Activated CD8-positive, alpha-beta memory T cell treated with anti-CD3 and anti-CD28 coated beads, Interleukin-2, amount 10 ng/mL, durations not matched to agents 7 days and 5 days (primary cell): ENCODE results near the gene DOCK2. TPM values are rescaled to one million over a fixed set of nuclear protein-coding genes. Genes with fewer than 3 reads are reported as not detected.

Experiments
- ATAC-seq: fragments of 150-1000 bp; cut with Tn5 transposase; one replicate; pipeline ENCODE4 v1.10.0; 2021; ENCODE audit warnings: moderate library complexity
- CTCF ChIA-PET: fragments of 350-600 bp; sonication (Branson Sonifier 250); formaldehyde crosslinking; loops from one replicate; lab custom pipeline; 2021; ENCODE audit warnings: antibody characterized with exemption; lab: Charles Lee
- DNase-seq: peaks from one replicate; pipeline ENCODE4 v3.0.0-alpha.2; 2020
- H3K27ac Mint-ChIP-seq: one replicate; pipeline ENCODE4 v1.8.0; 2021; ENCODE audit warnings: mild to moderate bottlenecking, mixed read lengths
- H3K27me3 Mint-ChIP-seq: one replicate; pipeline ENCODE4 v1.8.0; 2021; ENCODE audit warnings: mixed read lengths
- H3K36me3 Mint-ChIP-seq: one replicate; pipeline ENCODE4 v1.8.0; 2021; ENCODE audit warnings: mild to moderate bottlenecking, mixed read lengths
- H3K4me1 Mint-ChIP-seq: one replicate; pipeline ENCODE4 v1.8.0; 2021; ENCODE audit warnings: mixed read lengths
- H3K4me3 Mint-ChIP-seq: one replicate; pipeline ENCODE4 v1.8.0; 2021; ENCODE audit warnings: mild to moderate bottlenecking, moderate library complexity, mixed read lengths
- H3K9me3 Mint-ChIP-seq: one replicate; pipeline ENCODE4 v1.8.0; 2022; ENCODE audit warnings: low read depth, mixed read lengths
- total RNA-seq, 2 experiments: library from RNA; stranded (reverse); gene quantifications; one replicate each; pipeline ENCODE4 v1.2.3, GENCODE V29; 2021

The DOCK2 gene
- total RNA-seq, 2 experiments from 2014 or later = 271 to 321 TPM

DNA sequence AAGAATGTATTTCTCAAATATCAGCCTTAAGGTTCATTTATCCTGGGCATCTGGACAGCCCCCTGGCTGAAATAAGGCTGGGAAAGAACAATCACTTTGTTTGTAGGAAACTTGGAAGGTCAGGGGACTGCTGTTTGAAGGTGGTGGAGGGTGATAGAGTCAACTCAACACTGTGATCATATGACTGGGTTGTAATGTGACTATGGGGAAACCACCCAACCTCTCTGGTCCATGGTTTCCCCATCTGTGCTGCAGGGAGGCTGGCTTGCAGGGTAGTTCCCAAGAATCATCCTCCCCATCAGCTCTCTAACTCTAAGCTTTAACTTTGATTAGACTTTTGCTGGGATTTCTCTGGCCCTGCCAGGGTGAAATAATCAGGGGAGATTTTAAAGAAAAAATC, 333.3 kb downstream of the DOCK2 start:
- no peak overlapping the region for H3K27ac Mint-ChIP-seq
- CTCF ChIA-PET = no interaction called here
- no peak for ATAC-seq

DNA sequence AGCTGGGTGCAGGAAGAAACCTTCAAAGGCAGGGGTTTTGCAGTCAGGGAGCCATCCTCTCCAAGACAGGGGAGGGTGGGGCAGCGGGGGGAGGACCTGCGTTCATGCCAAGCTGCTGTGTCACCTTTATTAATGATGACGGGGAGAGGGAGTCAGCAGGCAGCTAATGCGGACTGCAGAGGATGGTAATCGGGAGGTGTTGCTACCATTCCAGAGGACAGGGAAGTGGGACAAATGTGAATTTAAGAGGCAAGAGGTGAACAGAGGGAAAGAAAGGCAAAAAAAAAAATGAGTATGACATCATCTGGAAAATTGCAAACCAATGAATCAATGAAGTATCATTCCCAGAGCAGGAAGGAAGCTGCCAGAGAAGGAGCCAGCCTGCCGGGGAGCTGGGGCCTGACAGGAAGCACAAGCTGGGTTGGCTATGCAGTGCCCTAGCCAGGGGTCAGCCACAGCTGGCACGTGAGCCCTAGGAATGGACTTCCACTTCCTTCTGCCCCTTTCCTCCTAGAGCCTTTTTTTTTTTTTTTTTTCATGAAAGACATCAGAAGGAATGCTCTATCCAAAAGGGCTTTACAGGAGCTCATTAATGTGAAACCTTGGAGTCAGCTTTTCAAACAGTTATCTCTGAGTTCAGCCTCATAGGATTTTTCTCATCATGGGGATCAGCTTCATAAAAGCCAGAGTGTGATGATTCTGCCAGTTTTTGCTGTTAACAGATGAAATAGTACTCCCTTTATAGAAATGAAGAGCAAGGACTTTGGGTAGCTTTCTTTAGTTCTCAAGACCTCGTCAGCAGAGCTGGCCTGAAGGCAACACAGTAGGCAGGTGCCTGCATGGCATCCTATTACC, 334.1 kb downstream of the DOCK2 start:
- Mint-ChIP-seq H3K36me3 (peaks cover 5% of the 10 kb centered on the region), H3K4me3 (no peak overlapping the region), H3K27ac (no peak overlapping the region), H3K9me3 (no peaks in the 10 kb centered on the region), H3K4me1 (no peaks in the 10 kb centered on the region), H3K27me3 (no peaks in the 10 kb centered on the region)
- DNase-seq (no peak), ATAC-seq (no peak)
- CTCF ChIA-PET = interaction anchor here (1.1 kb wide), 1 partner anchor 89 kb away, joined by 3 read pairs; no protein-coding TSS in a partner anchor

More for the DNA sequence above, 333.3 kb downstream of the DOCK2 start:
- DNase-seq = no peak
- Mint-ChIP-seq H3K4me3 (no peak overlapping the region), H3K36me3 (peaks cover 5% of the 10 kb centered on the region), H3K27me3 (no peaks in the 10 kb centered on the region), H3K9me3 (no peaks in the 10 kb centered on the region), H3K4me1 (no peaks in the 10 kb centered on the region)

DNA sequence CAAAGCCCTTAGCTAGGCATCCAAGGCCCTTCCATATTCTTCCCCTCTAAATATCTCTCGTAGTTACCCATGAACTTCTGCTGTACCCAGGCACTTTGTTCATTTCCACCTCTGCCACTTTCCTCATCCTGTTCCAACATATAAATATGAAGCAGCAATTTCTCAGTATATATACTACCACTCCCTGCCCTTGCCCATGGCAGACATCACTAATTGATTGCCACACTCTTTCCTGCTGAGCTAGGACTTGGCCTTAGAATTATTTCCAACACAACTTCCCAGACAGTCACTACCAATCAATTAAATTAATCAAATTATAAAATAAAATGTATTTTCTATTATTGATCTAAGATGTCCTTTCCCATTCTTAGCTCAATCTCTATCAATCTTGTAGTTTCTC, 334.7 kb downstream of the DOCK2 start:
- no peak for ATAC-seq
- H3K9me3 Mint-ChIP-seq = no peaks in the 10 kb centered on the region
- no peak overlapping the region for H3K4me3 Mint-ChIP-seq
- no peak for DNase-seq
- peaks cover 5% of the 10 kb centered on the region for H3K36me3 Mint-ChIP-seq
- CTCF ChIA-PET = interaction anchor here (1.1 kb wide), 1 partner anchor 90 kb away, joined by 3 read pairs; no protein-coding TSS in a partner anchor
- no peak overlapping the region for H3K27ac Mint-ChIP-seq
- H3K27me3 Mint-ChIP-seq = no peaks in the 10 kb centered on the region
- H3K4me1 Mint-ChIP-seq = no peaks in the 10 kb centered on the region

- H3K4me3 Mint-ChIP-seq = no peak overlapping the region
- H3K27ac Mint-ChIP-seq = no peak overlapping the region
- CTCF ChIA-PET = no interaction called here
- no peaks in the 10 kb centered on the region for H3K9me3 Mint-ChIP-seq
- peaks cover 2% of the 10 kb centered on the region for H3K36me3 Mint-ChIP-seq
- no peak for ATAC-seq
- no peaks in the 10 kb centered on the region for H3K27me3 Mint-ChIP-seq
- no peak for DNase-seq
- H3K4me1 Mint-ChIP-seq = no peaks in the 10 kb centered on the region
Observed at GRCh38 chr5:169973056-169973455, 336.0 kb downstream of the DOCK2 start.

DNA sequence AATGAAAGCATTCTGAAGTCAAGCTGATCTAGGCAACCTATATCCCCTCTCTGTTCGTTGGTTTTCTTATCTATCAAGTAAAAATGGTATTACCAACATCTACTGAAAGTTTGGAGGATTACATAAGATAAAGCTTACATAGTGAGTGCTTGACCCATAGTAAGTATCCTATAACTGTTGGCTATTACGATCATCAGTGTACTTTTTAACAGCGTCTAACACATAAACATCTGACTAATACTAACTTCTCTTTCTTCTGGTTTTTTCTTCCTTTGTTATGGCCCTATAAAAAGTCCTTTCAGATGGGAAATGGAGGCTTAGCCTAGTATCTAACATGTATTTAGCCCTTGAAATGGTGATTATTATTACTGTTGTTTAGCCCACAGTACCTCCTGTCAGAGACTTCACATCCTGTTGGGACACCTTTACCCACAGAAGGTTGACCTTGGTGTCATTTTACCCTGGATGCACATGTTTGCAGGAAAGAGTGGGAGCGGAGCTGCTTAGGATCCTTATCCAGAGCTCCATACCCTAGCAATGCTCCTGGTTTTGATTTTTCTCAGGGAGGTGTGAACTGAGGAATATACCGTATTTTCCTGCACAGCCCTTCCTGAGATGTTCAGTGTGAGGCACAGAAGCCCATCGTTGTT, 337.2 kb downstream of the DOCK2 start:
- CTCF ChIA-PET = interaction anchor here (0.6 kb wide), 1 partner anchor 1754 kb away, joined by 4 read pairs; no protein-coding TSS in a partner anchor
- DNase-seq = no peak
- no peaks in the 10 kb centered on the region for H3K27me3 Mint-ChIP-seq
- no peaks in the 10 kb centered on the region for H3K9me3 Mint-ChIP-seq
- no peaks in the 10 kb centered on the region for H3K4me1 Mint-ChIP-seq
- no peak overlapping the region for H3K27ac Mint-ChIP-seq
- no peak overlapping the region for H3K4me3 Mint-ChIP-seq
- no peak for ATAC-seq
- H3K36me3 Mint-ChIP-seq = peaks cover 2% of the 10 kb centered on the region

- ATAC-seq (no peak), DNase-seq (no peak)
- no peak overlapping the region for H3K4me3 Mint-ChIP-seq
- H3K27ac Mint-ChIP-seq = no peak overlapping the region
- H3K4me1 Mint-ChIP-seq = peaks cover 5% of the 10 kb centered on the region
- H3K36me3 Mint-ChIP-seq = peaks cover 14% of the 10 kb centered on the region
- H3K27me3 Mint-ChIP-seq = no peaks in the 10 kb centered on the region
- no peaks in the 10 kb centered on the region for H3K9me3 Mint-ChIP-seq
- CTCF ChIA-PET = no interaction called here
Observed at GRCh38 chr5:169978714-169979113, 341.6 kb downstream of the DOCK2 start.

GRCh38 chr5:169979871-169980270, 342.8 kb downstream of the DOCK2 start:
- H3K4me3 Mint-ChIP-seq = no peak overlapping the region
- no peaks in the 10 kb centered on the region for H3K27me3 Mint-ChIP-seq
- H3K36me3 Mint-ChIP-seq = peaks cover 19% of the 10 kb centered on the region
- H3K4me1 Mint-ChIP-seq = peaks cover 5% of the 10 kb centered on the region
- CTCF ChIA-PET = interaction anchor here (1.1 kb wide), 1 partner anchor 9 kb away, joined by 4 read pairs; no protein-coding TSS in a partner anchor
- DNase-seq (no peak), ATAC-seq (no peak)
- no peaks in the 10 kb centered on the region for H3K9me3 Mint-ChIP-seq
- H3K27ac Mint-ChIP-seq = no peak overlapping the region

DNA sequence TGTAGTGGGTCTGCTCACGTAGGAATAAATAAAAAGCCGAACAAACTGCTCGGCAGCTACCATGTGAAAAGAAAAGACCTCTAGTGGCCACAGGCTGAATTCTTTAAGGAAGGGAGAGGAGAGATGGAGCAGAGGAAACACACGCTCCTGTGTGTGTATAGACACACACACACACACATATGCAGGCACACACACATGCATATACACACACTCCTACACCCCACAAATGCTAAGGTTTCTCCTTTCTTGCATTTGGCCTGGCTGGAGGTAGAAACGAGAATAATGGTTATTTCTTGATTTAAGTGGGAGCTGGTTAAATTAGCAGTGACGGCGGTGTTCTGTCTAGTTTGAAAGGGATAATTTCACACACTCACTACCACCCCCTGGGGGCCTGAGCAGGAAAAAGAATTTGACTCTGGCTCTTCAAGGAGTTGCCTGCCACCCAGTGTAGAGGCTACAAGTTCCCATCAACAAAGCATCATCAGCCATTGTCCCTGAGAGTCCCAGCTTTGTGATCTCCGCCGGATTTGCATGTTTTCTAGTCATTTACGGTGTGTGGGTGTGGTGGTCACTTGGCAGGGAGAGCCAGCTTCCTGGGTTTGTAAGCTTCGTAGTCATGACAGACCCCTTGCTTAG, 343.5 kb downstream of the DOCK2 start, which contains the start of gene INSYN2B:
TSS of gene INSYN2B (minus strand) at position 78 of the 636 bp plus-strand sequence. CDS start 96,597 bp downstream, outside the sequence.
- Mint-ChIP-seq H3K27ac (no peak within 1 kb of the TSS), H3K4me3 (no peak within 1 kb of the TSS), H3K27me3 (no peaks in the 10 kb centered on the region), H3K4me1 (peaks cover 5% of the 10 kb centered on the region), H3K9me3 (no peaks in the 10 kb centered on the region), H3K36me3 (peaks cover 25% of the 10 kb centered on the region)
- no peak for DNase-seq
- CTCF ChIA-PET = interaction anchor here (0.8 to 1.1 kb wide), 3 partner anchors 10 to 60 kb away, joined by 3 to 4 read pairs (median 3); no protein-coding TSS in a partner anchor
- no peak for ATAC-seq

- Mint-ChIP-seq H3K4me3 (no peak overlapping the region), H3K36me3 (peaks cover 44% of the 10 kb centered on the region), H3K27me3 (no peaks in the 10 kb centered on the region), H3K9me3 (no peaks in the 10 kb centered on the region), H3K27ac (no peak overlapping the region), H3K4me1 (no peaks in the 10 kb centered on the region)
- ATAC-seq = no peak
- CTCF ChIA-PET = no interaction called here
- DNase-seq = no peak
Observed at GRCh38 chr5:169988206-169988605, 351.1 kb downstream of the DOCK2 start.

GRCh38 chr5:169988947-169989346, 351.9 kb downstream of the DOCK2 start:
- Mint-ChIP-seq H3K36me3 (peaks cover 38% of the 10 kb centered on the region), H3K4me1 (no peaks in the 10 kb centered on the region), H3K4me3 (no peak overlapping the region), H3K9me3 (no peaks in the 10 kb centered on the region), H3K27me3 (no peaks in the 10 kb centered on the region), H3K27ac (no peak overlapping the region)
- CTCF ChIA-PET = interaction anchor here (0.6 kb wide), 1 partner anchor 9 kb away, joined by 4 read pairs; no protein-coding TSS in a partner anchor
- no peak for DNase-seq
- ATAC-seq = no peak

GRCh38 chr5:169989365-169989764, 352.3 kb downstream of the DOCK2 start:
- Mint-ChIP-seq H3K27me3 (no peaks in the 10 kb centered on the region), H3K36me3 (peaks cover 36% of the 10 kb centered on the region), H3K27ac (no peak overlapping the region), H3K4me1 (no peaks in the 10 kb centered on the region), H3K4me3 (no peak overlapping the region), H3K9me3 (no peaks in the 10 kb centered on the region)
- ATAC-seq (no peak), DNase-seq (no peak)
- CTCF ChIA-PET = interaction anchor here (0.6 kb wide), 1 partner anchor 10 kb away, joined by 4 read pairs; no protein-coding TSS in a partner anchor

DNA sequence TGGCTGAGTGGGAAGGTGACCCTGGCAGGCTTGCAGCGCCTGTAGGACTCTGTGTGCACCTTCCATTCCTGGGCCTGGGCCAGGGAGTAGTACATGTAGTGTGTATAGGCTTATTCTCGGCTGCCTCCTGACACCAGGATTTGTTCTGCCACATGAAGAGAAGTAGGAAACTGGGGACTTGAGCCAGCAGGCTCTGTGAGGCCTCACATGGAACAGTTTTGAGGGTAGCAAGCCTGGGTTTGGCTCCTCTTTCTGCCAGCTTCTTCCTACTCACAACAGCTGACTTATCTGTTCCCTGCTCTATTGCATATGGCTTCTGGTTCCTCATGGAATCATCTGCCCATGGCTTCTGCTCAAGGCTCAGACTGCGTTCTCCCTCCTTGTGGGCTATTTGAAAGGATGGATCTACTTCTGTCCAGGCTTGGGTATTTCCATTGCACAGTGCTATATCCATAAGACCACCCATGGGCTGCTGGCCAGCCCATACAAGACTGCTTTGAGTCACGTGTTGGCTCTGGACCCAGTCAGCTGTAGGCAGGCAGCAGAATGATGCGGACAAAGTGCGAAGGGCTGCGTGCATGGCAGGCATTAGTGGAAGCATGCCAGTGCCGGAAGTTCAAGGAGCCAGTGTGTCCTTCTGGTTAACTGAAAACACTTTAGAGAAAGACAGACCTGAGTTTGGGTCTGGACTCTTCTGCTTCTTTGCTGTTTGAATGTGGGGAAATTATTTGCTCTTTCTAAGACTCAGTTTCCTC, 354.2 kb downstream of the DOCK2 start:
- ATAC-seq = no peak
- Mint-ChIP-seq H3K4me3 (no peak overlapping the region), H3K9me3 (no peaks in the 10 kb centered on the region), H3K4me1 (no peaks in the 10 kb centered on the region), H3K27me3 (no peaks in the 10 kb centered on the region), H3K36me3 (peaks cover 32% of the 10 kb centered on the region), H3K27ac (no peak overlapping the region)
- CTCF ChIA-PET = interaction anchor here (1.1 kb wide), 1 partner anchor 10 kb away, joined by 3 read pairs; no protein-coding TSS in a partner anchor
- no peak for DNase-seq
